Forelimb muscle (tissue), 1 donor: Measurements from ENCODE around the gene MCAT. TPM values are rescaled to one million over a fixed set of nuclear protein-coding genes. Genes with fewer than 3 reads are reported as not detected.

Experiments
- DNase-seq: peaks from one replicate; pipeline ENCODE4 v3.0.0-alpha.2; 2013; ENCODE audit warnings: low read depth
- polyA plus RNA-seq: library from polyadenylated mRNA; unstranded; fragments of 120-200 nt; gene quantifications from one replicate; pipeline ENCODE4 v1.2.1, GENCODE V29; 2013; ENCODE audit not compliant: insufficient read length

The MCAT gene
- 11.9 TPM for polyA plus RNA-seq

DNA sequence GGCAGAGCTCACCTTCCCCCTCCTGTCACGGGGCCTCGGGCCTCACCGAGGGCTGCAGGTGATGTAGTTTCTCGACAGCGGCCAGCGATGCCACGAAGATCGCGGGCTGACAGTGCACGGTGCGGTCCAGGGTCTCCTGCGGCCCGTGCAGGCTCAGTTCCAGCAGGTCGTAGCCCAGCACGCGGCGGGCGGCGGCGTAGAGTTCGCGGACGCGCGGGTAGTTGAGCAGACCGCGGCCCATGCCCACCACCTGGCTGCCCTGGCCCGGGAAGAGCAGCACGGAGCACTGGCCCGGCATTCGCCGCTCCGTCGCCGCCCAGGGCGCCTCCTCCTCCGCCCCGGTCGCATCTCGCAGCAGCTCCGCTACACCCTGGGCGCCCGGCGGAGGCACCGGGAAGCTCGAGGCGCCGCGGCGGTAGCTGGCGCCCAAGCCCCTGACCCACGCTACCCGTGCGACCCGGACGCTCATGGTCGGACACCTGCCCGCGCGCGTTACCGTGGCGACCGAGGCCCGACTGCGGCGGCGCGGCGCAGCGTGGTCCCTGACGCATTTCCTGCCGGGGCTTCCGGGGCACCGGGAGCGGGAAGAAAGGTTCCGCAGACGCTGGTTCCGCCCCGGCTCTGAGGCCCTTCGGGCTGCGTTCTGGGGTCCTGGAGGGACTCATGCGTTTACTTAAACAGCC, at the start of gene MCAT:
Gene MCAT, minus strand, starts transcription at position 519 of the 683 bp plus-strand sequence. Its CDS starts 50 bp downstream, at position 469.
- peak; percentile 40 for DNase-seq

- no peak for DNase-seq
Measured at GRCh38 chr22:43191831-43192230, 48.6 kb upstream of the MCAT start.

GRCh38 chr22:43188829-43189545, 45.8 kb upstream of the MCAT start:
- no peak for DNase-seq

- peak; percentile 95 for DNase-seq
Measured at GRCh38 chr22:43187171-43188099, 44.2 kb upstream of the MCAT start.

- no peak for DNase-seq
Measured at GRCh38 chr22:43186272-43187170, 43.3 kb upstream of the MCAT start, which contains the start of gene TTLL12. TSS of gene TTLL12 (minus strand) at chr22:43187134. CDS start at chr22:43187069, 65 bp downstream.

DNA sequence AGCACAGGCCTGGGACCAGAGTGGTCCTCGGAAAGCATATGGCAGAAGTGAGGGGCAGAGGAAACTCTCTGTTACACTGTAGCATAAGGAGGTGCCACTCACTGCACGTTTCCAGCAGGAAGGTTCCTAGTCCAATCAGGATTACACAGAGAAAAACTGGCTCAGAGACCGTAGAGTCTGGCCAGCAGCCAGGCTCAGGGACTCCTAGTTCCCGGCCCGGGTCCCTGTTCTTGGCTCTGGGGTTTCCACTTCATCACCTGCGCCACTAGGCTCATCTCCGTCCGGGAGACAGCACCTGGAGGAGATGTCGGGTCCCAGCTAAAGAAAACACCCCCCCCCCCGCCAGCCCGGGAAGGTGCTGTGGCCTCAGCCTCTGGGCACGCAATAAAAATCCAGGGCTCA, 42.7 kb upstream of the MCAT start:
- DNase-seq, result no peak

GRCh38 chr22:43183496-43184277, 40.5 kb upstream of the MCAT start:
- no peak for DNase-seq

DNA sequence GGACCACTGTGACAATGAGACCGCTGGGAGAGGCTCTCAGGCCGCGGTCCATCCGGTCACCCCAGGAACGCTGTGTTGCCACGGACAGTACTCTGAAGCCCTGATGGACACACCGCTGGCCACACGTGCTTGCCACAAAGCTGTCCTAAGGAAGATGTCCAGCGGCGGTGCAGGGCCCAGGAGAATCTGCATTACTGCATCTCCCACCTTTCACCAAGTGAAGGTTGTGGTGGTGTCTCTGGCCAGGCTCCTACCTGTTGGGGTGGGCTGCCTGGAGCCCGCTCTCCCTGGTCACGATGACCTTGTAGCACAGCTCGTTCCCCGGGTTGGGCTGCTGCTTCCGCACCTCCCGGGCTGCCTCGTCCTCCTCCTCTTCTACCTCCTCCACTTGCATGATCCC, 39.5 kb upstream of the MCAT start:
- no peak for DNase-seq

- DNase-seq, result no peak
Measured at GRCh38 chr22:43182118-43182517, 38.9 kb upstream of the MCAT start.

DNA sequence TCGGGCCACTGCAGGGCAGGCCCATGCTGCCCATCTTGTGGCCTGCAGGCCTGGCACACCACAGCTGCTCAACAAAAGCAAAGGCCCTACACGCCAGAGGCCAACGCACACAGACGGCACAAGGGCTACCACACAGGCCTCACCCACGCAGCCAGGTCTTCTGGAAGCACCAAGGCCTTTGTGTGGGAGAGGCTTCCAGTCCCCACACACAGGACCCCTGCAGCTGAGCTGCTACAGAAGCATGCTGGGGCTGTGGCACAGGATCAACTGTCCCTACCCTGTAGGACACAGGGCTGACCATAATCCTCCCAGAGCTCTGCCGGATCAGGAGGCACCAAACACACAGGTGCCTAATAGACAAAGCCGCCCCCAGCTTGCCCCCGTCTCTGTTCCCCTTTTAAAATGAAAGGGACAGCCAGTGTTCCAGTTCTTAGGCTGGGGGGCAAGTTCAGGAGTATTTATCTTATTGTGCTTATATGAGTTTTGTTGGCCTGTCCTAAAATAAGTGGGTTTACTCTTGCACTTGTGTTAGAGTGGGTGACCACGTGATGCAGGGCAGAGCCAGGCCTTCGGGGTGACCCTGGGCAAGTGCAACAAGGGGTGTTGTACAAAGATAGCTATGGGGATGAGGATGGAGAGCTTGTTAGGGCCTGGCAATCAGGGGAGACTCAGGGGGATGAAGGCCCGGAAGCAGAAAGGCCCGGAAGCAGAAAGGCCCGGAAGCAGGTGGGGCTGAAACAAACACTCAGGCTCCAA, 38.3 kb upstream of the MCAT start:
- no peak for DNase-seq

- no peak for DNase-seq
Measured at GRCh38 chr22:43180670-43181069, 37.5 kb upstream of the MCAT start.

- DNase-seq, result no peak
Measured at GRCh38 chr22:43179911-43180195, 36.7 kb upstream of the MCAT start.

DNA sequence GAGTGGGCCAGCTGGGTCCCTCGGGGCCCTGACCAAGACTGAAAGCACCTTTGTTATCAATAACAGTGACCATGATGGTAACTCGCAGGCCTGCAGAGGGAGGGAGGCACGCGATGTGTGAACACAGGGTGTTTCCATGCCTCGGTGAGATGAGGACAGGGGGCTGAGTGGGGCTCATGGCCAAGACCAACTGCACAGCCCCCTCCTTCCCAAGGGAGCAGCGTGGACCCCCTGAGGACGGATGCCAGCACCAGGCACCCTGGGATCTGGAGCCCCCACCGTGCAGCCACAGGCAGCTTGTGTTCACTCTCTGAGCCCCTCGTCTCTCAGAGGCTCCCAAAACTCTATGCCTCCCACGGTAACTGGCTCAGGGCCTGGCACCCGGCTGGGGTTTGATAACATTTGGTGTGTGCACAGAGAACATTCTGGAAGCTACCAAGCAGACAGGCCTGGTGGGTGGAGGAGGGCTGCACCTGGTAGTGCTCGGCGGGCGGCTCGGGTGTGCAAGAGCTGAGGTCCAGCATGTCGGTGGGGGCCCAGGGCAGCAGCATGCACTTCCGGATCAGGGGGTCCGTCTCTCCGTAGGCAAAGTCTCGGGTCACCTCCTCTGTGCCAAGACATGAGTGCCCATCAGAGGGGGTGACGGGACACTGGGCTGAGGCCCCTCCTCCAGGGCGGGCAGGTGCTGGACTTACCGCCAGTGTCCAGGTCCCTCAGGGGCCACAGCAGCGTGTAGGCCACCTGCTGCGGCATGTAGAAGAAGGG, 36.1 kb upstream of the MCAT start:
- no peak for DNase-seq

DNA sequence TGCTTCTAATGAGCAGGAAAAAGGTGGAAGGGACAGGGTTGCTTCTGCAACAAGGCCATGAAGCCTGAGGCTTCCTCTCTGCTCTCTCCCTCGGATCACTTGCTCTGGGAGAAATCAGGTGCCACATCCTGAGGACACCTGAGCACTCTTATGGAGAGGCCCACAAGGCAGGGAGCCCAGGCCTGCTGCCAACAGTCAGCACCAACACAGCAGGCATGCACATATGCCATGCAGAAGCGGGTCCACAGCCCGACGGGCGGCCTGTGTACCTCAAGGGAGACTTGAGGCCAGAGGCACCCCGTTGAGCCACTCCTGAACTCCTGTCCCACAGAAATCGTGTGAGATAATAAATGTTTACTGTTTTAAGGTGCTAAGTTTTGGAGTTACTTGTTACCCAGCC, 34.3 kb upstream of the MCAT start:
- DNase-seq, result no peak

- DNase-seq, result no peak
Measured at GRCh38 chr22:43176090-43176489, 32.9 kb upstream of the MCAT start.

- DNase-seq, result no peak
Measured at GRCh38 chr22:43174941-43175531, 31.8 kb upstream of the MCAT start.

GRCh38 chr22:43173976-43174720, 30.9 kb upstream of the MCAT start:
- no peak for DNase-seq

DNA sequence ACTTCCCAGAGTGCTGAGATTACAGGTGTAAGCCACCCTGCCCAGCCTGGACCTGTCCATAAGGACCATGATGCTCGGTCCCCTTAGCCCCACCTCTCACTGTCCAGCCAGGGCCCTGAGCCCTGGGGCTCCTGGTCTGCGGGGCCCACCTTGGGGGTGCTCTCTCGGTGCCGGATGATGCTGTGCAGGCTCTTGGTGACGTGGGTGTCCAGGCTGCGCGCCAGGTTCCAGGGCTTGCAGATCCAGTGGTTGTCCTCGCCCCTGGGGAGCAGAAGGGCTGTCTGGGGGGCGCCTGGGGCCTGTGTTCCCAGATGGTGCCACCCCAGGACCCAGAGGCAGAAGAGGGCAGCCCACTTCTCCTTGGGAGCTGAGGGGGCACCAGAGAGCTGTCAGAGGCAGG, 30.4 kb upstream of the MCAT start:
- no peak for DNase-seq
